ENCODE data around the gene ZNF341.

The ZNF341 gene

GRCh38 chr20:33702861-33703260, 28.9 kb upstream of the ZNF341 start:
- no peak for DNase-seq

- DNase-seq, result no peak
Measured at GRCh38 chr20:33703498-33704137, 28.2 kb upstream of the ZNF341 start.

- DNase-seq, result no peak
Measured at GRCh38 chr20:33704197-33704924, 27.4 kb upstream of the ZNF341 start.

GRCh38 chr20:33707668-33708067, 24.1 kb upstream of the ZNF341 start:
- DNase-seq, result no peak

- no peak for DNase-seq
Measured at GRCh38 chr20:33709398-33709797, 22.4 kb upstream of the ZNF341 start.

- DNase-seq, result no peak
Measured at GRCh38 chr20:33709905-33710541, 21.8 kb upstream of the ZNF341 start.

GRCh38 chr20:33710681-33711445, 20.9 kb upstream of the ZNF341 start:
- DNase-seq, result no peak

- DNase-seq, result no peak
Measured at GRCh38 chr20:33711446-33711738, 20.4 kb upstream of the ZNF341 start.

- DNase-seq, result no peak
Measured at GRCh38 chr20:33713865-33714367, 17.9 kb upstream of the ZNF341 start.

GRCh38 chr20:33716498-33716897, 15.3 kb upstream of the ZNF341 start:
- no peak for DNase-seq

GRCh38 chr20:33719277-33719988, 12.4 kb upstream of the ZNF341 start:
- no peak for DNase-seq

- DNase-seq, result peak; percentile 81 to 96 (median 92)
Measured at GRCh38 chr20:33719989-33720709, 11.6 kb upstream of the ZNF341 start, which contains the start of gene PXMP4. PXMP4 (minus strand) TSS chr20:33720310; CDS start chr20:33720207, 103 bp downstream.

GRCh38 chr20:33721391-33722140, 10.2 kb upstream of the ZNF341 start:
- DNase-seq, result no peak

GRCh38 chr20:33724439-33725094, 7.2 kb upstream of the ZNF341 start:
- no peak for DNase-seq

- DNase-seq, result no peak
Measured at GRCh38 chr20:33725607-33726264, 6.1 kb upstream of the ZNF341 start.

GRCh38 chr20:33727115-33727479, 4.7 kb upstream of the ZNF341 start:
- DNase-seq, result no peak

- no peak for DNase-seq
Measured at GRCh38 chr20:33727806-33728205, 4.0 kb upstream of the ZNF341 start.

GRCh38 chr20:33728463-33728862, 3.3 kb upstream of the ZNF341 start:
- no peak for DNase-seq

GRCh38 chr20:33729101-33729500, 2.7 kb upstream of the ZNF341 start:
- DNase-seq, result no peak

Data from stimulated activated naive CD4-positive, alpha-beta T cell (primary cell).